HepG2 (cell line): ENCODE results near the gene ACER3. TPM values are rescaled to one million over a fixed set of nuclear protein-coding genes. Genes with fewer than 3 reads are reported as not detected.

Experiments
- ATAC-seq: fragments of 200-7000 bp; cut with Tn5 transposase; 3 replicates; pipeline ENCODE4 v1.9.1; 2020; ENCODE audit warnings: mild to moderate bottlenecking, moderate library complexity
- BruUV-seq: library from RNA; stranded (reverse); fragments of 400-500 nt; replicated peaks from 2 replicates; lab custom pipeline; 2021; lab: Mats Ljungman, UMichigan
- CTCF ChIA-PET: fragments of 300-600 bp; formaldehyde crosslinking; extraction: SDS; loops from one replicate; lab custom pipeline; 2021; ENCODE audit warnings: low total read pairs, inconsistent platforms, low intra/inter-chr PET ratio; lab: Yijun Ruan, JAX
- POLR2A ChIA-PET: fragments of 350-600 bp; sonication (Branson Sonifier 250); formaldehyde crosslinking; loops from one replicate; lab custom pipeline; 2020; ENCODE audit warnings: antibody characterized with exemption, inconsistent platforms; lab: Yijun Ruan, JAX
- DNase-seq: peaks from one replicate; pipeline ENCODE4 v3.0.0-alpha.2; 2015; ENCODE audit warnings: low spot score
- FAIRE-seq: peaks from 3 replicates; lab custom pipeline; 2011; peaks lifted over from hg19 to GRCh38; lab: Jason Lieb, UNC
- H2AFZ ChIP-seq: one replicate; pipeline ENCODE4 v1.6.1; 2011; ENCODE audit warnings: low read length, inconsistent platforms
- H3K27ac ChIP-seq: fragments of 300-600 bp; 3 replicates; pipeline ENCODE4 v1.8.0; 2011; ENCODE audit warnings: mixed run types, mild to moderate bottlenecking, mixed read lengths, low read length, inconsistent platforms; ENCODE audit not compliant: insufficient read depth; ENCODE audit errors: extremely low read length
- H3K27me3 ChIP-seq, 2 experiments: fragments of 200-600 bp in 1 of 2; 2 replicates in 1 of 2; 3 replicates in 1 of 2; pipeline versions ENCODE4 v1.6.0 to v1.8.0; 2011; ENCODE audit warnings: low read length in 2 of 2, mild to moderate bottlenecking in 2 of 2, moderate library complexity in 2 of 2, inconsistent platforms in 1 of 2; ENCODE audit not compliant: insufficient read depth in 2 of 2, control insufficient read depth in 1 of 2
- H3K36me3 ChIP-seq, 2 experiments: fragments of 200-600 bp in 1 of 2; replicated peaks in 1 of 2; 2 replicates in 1 of 2; 3 replicates in 1 of 2; pipeline versions ENCODE4 v1.5.1 to v1.8.0; 2011; ENCODE audit warnings: low read length in 2 of 2, inconsistent platforms in 1 of 2; ENCODE audit not compliant: insufficient read depth in 2 of 2, control insufficient read depth in 1 of 2
- H3K4me1 ChIP-seq: 2 replicates; pipeline ENCODE4 v1.5.1; 2012; ENCODE audit warnings: low read length, inconsistent platforms; ENCODE audit not compliant: insufficient read depth
- H3K4me2 ChIP-seq: 2 replicates; pipeline ENCODE4 v1.6.0; 2011; ENCODE audit warnings: low read depth, low read length, inconsistent platforms
- H3K4me3 ChIP-seq, 3 experiments: fragments of 200-600 bp in 1 of 3; sonication (generic), shearing (Covaris generic) in 1 of 3; replicated peaks in 1 of 3; 2 replicates each; pipeline ENCODE4 v1.5.1; 2011 to 2016; ENCODE audit warnings: low read length in 3 of 3, inconsistent platforms in 2 of 3, low read depth in 2 of 3, mild to moderate bottlenecking in 2 of 3, control low read depth in 1 of 3, mixed read lengths in 1 of 3; ENCODE audit not compliant: insufficient read depth in 1 of 3
- H3K79me2 ChIP-seq: one replicate; pipeline ENCODE4 v1.6.1; 2011; ENCODE audit warnings: low read length, inconsistent platforms; ENCODE audit not compliant: insufficient read depth
- H3K9ac ChIP-seq: 2 replicates; pipeline ENCODE4 v1.6.0; 2011; ENCODE audit warnings: mild to moderate bottlenecking, low read depth, low read length, inconsistent platforms; ENCODE audit not compliant: insufficient read depth
- H3K9me3 ChIP-seq: 2 replicates; pipeline ENCODE4 v1.5.1; 2012; ENCODE audit warnings: mild to moderate bottlenecking, low read length
- H4K20me1 ChIP-seq: 2 replicates; pipeline ENCODE4 v1.6.0; 2011; ENCODE audit warnings: inconsistent platforms, mild to moderate bottlenecking, low read length, moderate library complexity; ENCODE audit not compliant: insufficient read depth
- GATAD1 ChIP-seq: IDR thresholded peaks from 2 replicates; pipeline ENCODE4 v1.6.1; 2016; ENCODE audit warnings: missing genetic modification reagents, missing compliant biosample characterization
- HDAC2 ChIP-seq: sonication (generic); formaldehyde crosslinking; IDR thresholded peaks from 2 replicates; pipeline ENCODE4 v1.4.0; 2020; ENCODE audit warnings: missing genetic modification reagents
- HOXA7 ChIP-seq: sonication (generic); formaldehyde crosslinking; IDR thresholded peaks from 2 replicates; pipeline ENCODE4 v1.8.1; 2022; ENCODE audit warnings: mild to moderate bottlenecking, missing genetic modification reagents, moderate library complexity
- KLF16 ChIP-seq, 2 experiments: sonication (generic) in 1 of 2; formaldehyde crosslinking in 1 of 2; IDR thresholded peaks; 2 replicates each; pipeline versions ENCODE4 v1.6.1 to v1.8.0; 2016 to 2023; ENCODE audit warnings: missing genetic modification reagents in 2 of 2, missing compliant biosample characterization in 1 of 2
- PCBP1 ChIP-seq: fragments of 200-400 bp; formaldehyde crosslinking; IDR thresholded peaks from 2 replicates; pipeline ENCODE4 v1.6.1; 2017; ENCODE audit warnings: mild to moderate bottlenecking, low read depth, low read length, borderline replicate concordance
- SMAD3 ChIP-seq: sonication (generic); formaldehyde crosslinking; IDR thresholded peaks from 2 replicates; pipeline ENCODE4 v1.4.0; 2020; ENCODE audit warnings: missing genetic modification reagents
- THAP11 ChIP-seq: IDR thresholded peaks from 2 replicates; pipeline ENCODE4 v1.6.1; 2016; ENCODE audit warnings: missing biosample characterization, missing genetic modification reagents
- ZKSCAN8 ChIP-seq: IDR thresholded peaks from 2 replicates; pipeline ENCODE4 v1.6.1; 2016; ENCODE audit warnings: borderline replicate concordance, missing genetic modification reagents, missing compliant biosample characterization
- ZNF10 ChIP-seq: sonication (generic); formaldehyde crosslinking; IDR thresholded peaks from 2 replicates; pipeline ENCODE4 v1.4.0; 2020; ENCODE audit warnings: mild to moderate bottlenecking, low read depth, missing genetic modification reagents, borderline replicate concordance
- ZNF280B ChIP-seq: sonication (generic); formaldehyde crosslinking; IDR thresholded peaks from 2 replicates; pipeline ENCODE4 v1.5.0; 2020; ENCODE audit warnings: missing genetic modification reagents, mild to moderate bottlenecking, borderline replicate concordance
- ZNF350 ChIP-seq: sonication (generic); formaldehyde crosslinking; IDR thresholded peaks from 2 replicates; pipeline ENCODE4 v1.4.0; 2020; ENCODE audit warnings: mild to moderate bottlenecking, low read depth, missing genetic modification reagents, borderline replicate concordance
- ZNF382 ChIP-seq: sonication (generic); formaldehyde crosslinking; IDR thresholded peaks from 2 replicates; pipeline ENCODE4 v1.5.0; 2020; ENCODE audit warnings: missing genetic modification reagents, mild to moderate bottlenecking, borderline replicate concordance
- ZNF468 ChIP-seq: sonication (generic); formaldehyde crosslinking; IDR thresholded peaks from 2 replicates; pipeline ENCODE4 v1.8.0; 2022; ENCODE audit warnings: mild to moderate bottlenecking, moderate library complexity, missing genetic modification reagents
- ZNF567 ChIP-seq: sonication (generic); formaldehyde crosslinking; IDR thresholded peaks from 2 replicates; pipeline ENCODE4 v1.8.1; 2023; ENCODE audit warnings: mild to moderate bottlenecking, missing genetic modification reagents, borderline replicate concordance
- WGBS: methylation state at CpG from one replicate; pipeline ENCODE4 v1.1.6; 2017; ENCODE audit warnings: low lambda C conversion rate; 5-methylcytosine and 5-hydroxymethylcytosine counted together
- in situ Hi-C: cut with HindIII; loops from 2 replicates; pipeline ENCODE4 v1.10.0; 2017; ENCODE audit warnings: low pct_unique_long_range_greater_than_20kb; ENCODE audit not compliant: extremely low pct_ligation_motif_present
- intact Hi-C: fragments of 100-400 bp; cut with micrococcal nuclease; formaldehyde crosslinking; loops from one replicate; pipeline ENCODE4 v1.10.0; 2022; ENCODE audit not compliant: unreplicated experiment
- polyA plus RNA-seq, 8 experiments: library from polyadenylated mRNA; depleted of rRNA in 3 of 8; stranded (reverse) in 7 of 8; unstranded in 1 of 8; fragments of >200 nt; fragmentation: Illumina TruSeq in 4 of 8; extraction: Trizol in 4 of 8; gene quantifications; 2 replicates each; pipeline versions ENCODE4 v1.2.1 to v1.2.3, GENCODE V29; 2011 to 2016; ENCODE audit warnings: low read depth in 4 of 8, missing spikeins in 1 of 8, mixed read lengths in 1 of 8; ENCODE audit not compliant: insufficient read depth in 1 of 8
- total RNA-seq, 5 experiments: library from RNA; depleted of rRNA; stranded (reverse); fragments of >200 nt; fragmentation: Illumina TruSeq; extraction: Trizol; gene quantifications; 2 replicates each; pipeline ENCODE4 v1.2.3, GENCODE V29; 2016; ENCODE audit warnings: low read depth in 1 of 5
- TF ChIP-seq, protein P1 (sequence below): sonication (generic); formaldehyde crosslinking; IDR thresholded peaks from 2 replicates; pipeline ENCODE4 v1.4.0; 2020; ENCODE audit warnings: mild to moderate bottlenecking, missing genetic modification reagents

ACER3 gene
- total and polyA plus RNA-seq, 2 of the 13 experiments (the other 11 are each of a cell fraction or from before 2014, with no cell fraction given): 6.0 to 9.8 TPM

DNA sequence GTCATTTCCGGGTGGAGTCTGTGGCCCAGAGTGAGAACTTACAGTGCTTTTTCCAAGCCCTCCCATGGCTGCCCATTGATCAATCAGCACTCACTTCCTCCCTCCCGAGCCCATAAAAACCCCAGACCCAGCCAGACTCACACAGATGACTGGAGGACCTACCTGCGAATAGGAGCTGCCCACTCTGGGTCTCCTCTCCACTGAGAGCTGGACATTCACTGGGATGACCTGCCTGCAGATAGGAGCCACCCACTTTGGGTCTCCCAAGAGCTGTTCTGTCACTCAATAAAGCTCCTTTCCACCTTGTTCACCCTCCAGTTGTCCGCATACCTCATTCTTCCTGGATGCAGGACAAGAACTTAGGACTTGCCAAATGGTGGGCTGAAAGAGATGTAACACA is 117.5 kb downstream of the ACER3 start (continued):
- TF ChIP-seq, protein P1, sequence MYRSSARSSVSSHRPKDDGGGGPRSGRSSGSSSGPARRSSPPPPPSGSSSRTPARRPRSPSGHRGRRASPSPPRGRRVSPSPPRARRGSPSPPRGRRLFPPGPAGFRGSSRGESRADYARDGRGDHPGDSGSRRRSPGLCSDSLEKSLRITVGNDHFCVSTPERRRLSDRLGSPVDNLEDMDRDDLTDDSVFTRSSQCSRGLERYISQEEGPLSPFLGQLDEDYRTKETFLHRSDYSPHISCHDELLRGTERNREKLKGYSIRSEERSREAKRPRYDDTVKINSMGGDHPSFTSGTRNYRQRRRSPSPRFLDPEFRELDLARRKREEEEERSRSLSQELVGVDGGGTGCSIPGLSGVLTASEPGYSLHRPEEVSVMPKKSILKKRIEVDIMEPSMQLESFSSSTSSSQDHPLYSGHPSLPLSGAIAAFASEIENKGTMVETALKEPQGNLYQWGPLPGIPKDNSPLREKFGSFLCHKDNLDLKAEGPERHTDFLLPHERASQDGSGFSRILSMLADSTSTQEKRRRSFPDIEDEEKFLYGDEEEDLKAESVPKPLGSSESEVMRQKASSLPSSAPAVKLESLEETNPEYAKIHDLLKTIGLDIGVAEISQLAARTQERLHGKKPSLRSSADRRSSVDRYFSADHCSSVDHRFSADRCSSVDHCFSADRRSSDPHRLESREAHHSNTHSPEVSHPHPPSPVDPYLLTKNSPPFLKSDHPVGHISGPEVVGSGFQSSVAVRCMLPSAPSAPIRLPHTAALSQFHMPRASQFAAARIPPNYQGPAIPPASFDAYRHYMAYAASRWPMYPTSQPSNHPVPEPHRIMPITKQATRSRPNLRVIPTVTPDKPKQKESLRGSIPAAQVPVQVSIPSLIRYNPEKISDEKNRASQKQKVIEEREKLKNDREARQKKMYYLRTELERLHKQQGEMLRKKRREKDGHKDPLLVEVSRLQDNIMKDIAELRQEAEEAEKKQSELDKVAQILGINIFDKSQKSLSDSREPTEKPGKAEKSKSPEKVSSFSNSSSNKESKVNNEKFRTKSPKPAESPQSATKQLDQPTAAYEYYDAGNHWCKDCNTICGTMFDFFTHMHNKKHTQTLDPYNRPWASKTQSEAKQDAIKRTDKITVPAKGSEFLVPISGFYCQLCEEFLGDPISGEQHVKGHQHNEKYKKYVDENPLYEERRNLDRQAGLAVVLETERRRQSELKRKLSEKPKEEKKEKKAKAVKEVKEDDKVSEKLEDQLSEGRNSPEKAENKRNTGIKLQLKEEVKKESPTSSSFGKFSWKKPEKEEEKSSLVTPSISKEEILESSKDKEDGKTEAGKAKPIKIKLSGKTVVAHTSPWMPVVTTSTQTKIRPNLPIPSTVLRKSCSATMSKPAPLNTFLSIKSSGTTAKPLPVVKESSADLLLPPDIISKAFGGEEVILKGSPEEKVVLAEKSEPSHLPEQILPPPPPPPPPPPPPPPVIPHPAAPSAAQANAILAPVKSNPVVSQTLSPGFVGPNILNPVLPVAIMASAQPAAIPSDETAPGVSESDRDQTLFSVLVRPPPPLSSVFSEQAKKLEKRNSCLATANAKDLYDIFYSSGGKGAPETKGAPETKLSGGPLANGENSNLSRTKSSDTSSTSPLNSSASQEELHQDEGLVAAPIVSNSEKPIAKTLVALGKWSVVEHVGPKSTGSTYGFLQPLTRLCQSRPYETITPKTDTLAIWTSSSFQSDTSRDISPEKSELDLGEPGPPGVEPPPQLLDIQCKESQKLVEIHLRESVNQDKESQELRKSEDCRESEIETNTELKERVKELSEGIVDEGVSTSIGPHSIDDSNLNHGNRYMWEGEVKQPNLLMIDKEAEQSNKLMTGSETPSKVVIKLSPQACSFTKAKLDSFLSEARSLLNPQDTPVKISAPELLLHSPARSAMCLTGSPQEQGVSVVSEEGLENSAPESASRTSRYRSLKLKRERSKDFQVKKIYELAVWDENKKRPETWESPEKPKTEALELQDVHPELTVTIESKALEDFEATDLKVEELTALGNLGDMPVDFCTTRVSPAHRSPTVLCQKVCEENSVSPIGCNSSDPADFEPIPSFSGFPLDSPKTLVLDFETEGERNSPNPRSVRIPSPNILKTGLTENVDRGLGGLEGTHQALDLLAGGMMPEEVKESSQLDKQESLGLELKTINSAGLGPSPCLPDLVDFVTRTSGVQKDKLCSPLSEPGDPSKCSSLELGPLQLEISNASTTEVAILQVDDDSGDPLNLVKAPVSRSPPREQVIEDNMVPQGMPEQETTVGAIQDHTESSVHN (CRISPR knock-in tag): no peak
- no peak for TF ChIP-seq ZNF468 (CRISPR knock-in tag)
- TF ChIP-seq ZKSCAN8 (CRISPR knock-in tag): no peak

- Histone ChIP-seq H2AFZ (no peak overlapping the region), H3K4me2 (no peak overlapping the region), H3K27ac (no peak overlapping the region), H3K9me3 (no peaks in the 10 kb centered on the region), H3K4me3 (no peak overlapping the region), H3K36me3 (no peaks in the 10 kb centered on the region), H4K20me1 (no peaks in the 10 kb centered on the region), H3K27me3 (no peaks in the 10 kb centered on the region), H3K4me1 (no peaks in the 10 kb centered on the region), H3K9ac (no peak overlapping the region), H3K79me2 (no peaks in the 10 kb centered on the region)
- FAIRE-seq (no peak), ATAC-seq (no peak), DNase-seq (no peak)
- BruUV-seq: no TSS peak
- in situ Hi-C loops (no loop called here), intact Hi-C loops (no loop called here)
- WGBS: no CpG with 5 or more reads among the region's 3 CpGs
- ChIA-PET CTCF (no interaction called here), POLR2A (no interaction called here)
- no peak for TF ChIP-seq HDAC2
- TF ChIP-seq SMAD3 (CRISPR knock-in tag): no peak
- TF ChIP-seq ZNF280B (CRISPR knock-in tag): no peak
- TF ChIP-seq ZNF567 (CRISPR knock-in tag): no peak
- no peak for TF ChIP-seq ZNF382
- no peak for TF ChIP-seq ZNF10 (CRISPR knock-in tag)
- TF ChIP-seq ZNF350 (CRISPR knock-in tag): no peak
- no peak for TF ChIP-seq KLF16 (CRISPR knock-in tag; IDR thresholded peaks at IDR 0.05)
- TF ChIP-seq THAP11 (CRISPR knock-in tag): no peak
- TF ChIP-seq HOXA7 (CRISPR knock-in tag): no peak
- TF ChIP-seq GATAD1: no peak
- TF ChIP-seq PCBP1: no peak
Measured at GRCh38 chr11:76978818-76979217, 118.1 kb downstream of the ACER3 start.
